Esophagus squamous epithelium (tissue), 4 donors: ENCODE data around the gene PSORS1C1.

Experiments used
- POLR2A ChIP-seq, 4 donors: fragments of 450-650 bp; IDR thresholded peaks; one replicate each; pipeline ENCODE4 v1.6.1; 2017; ENCODE audit warnings: antibody characterized with exemption in 4 of 4, mild to moderate bottlenecking in 4 of 4, moderate library complexity in 3 of 4
- TF ChIP-seq, protein P1 (sequence below), 6 experiments: fragments of 450-650 bp in 4 of 6; fragments of 200-600 bp in 2 of 6; sonication (generic) in 2 of 6; IDR thresholded peaks; one replicate each; pipeline ENCODE4 v1.5.1; 2016 to 2019; ENCODE audit warnings: antibody characterized with exemption in 6 of 6, mild to moderate bottlenecking in 4 of 6, moderate library complexity in 4 of 6

DNA sequence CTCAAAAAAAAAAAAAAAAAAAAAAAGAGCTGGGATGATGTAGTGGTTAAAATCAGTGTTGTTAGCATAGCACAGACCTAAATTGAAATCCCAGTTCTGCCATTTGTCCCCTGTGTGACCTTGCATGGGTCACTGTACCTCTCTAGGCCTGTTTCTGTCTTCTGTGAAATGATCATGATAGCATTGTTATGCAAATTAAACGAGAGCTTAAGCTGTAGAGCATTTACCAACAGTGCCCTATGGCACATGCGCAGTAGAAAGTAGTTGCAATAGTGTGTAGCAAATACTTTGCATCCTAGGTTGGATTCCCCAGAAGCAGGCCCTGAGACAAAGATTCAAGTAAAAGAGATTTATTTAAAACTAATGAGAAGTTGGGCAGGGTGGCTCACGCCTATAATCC lies 17.0 kb downstream of the PSORS1C1 start:
- no peak for TF ChIP-seq POLR2A (IDR thresholded peaks at IDR 0.05)
- TF ChIP-seq, protein P1, sequence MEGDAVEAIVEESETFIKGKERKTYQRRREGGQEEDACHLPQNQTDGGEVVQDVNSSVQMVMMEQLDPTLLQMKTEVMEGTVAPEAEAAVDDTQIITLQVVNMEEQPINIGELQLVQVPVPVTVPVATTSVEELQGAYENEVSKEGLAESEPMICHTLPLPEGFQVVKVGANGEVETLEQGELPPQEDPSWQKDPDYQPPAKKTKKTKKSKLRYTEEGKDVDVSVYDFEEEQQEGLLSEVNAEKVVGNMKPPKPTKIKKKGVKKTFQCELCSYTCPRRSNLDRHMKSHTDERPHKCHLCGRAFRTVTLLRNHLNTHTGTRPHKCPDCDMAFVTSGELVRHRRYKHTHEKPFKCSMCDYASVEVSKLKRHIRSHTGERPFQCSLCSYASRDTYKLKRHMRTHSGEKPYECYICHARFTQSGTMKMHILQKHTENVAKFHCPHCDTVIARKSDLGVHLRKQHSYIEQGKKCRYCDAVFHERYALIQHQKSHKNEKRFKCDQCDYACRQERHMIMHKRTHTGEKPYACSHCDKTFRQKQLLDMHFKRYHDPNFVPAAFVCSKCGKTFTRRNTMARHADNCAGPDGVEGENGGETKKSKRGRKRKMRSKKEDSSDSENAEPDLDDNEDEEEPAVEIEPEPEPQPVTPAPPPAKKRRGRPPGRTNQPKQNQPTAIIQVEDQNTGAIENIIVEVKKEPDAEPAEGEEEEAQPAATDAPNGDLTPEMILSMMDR (IDR thresholded peaks at IDR 0.05): no peak
